SKM-1 treated with dmso at 0.1 percent for 144 hours (cell line): ENCODE measurements around the gene TCF15.
"Not testable (repeated sequence)": the region's sequence is repeated elsewhere in the genome, so short reads cannot be mapped to it uniquely, and the experiment has no call there.

ENCODE experiments used
- DNase-seq: peaks from one replicate; lab custom pipeline; 2025; ENCODE audit not compliant: unreplicated experiment; lab: John Stamatoyannopoulos, UW

TCF15 gene

GRCh38 chr20:584161-584970, 25.7 kb downstream of the TCF15 start:
- DNase-seq: no peak

GRCh38 chr20:582204-582603, 27.9 kb downstream of the TCF15 start:
- DNase-seq: no peak

DNA sequence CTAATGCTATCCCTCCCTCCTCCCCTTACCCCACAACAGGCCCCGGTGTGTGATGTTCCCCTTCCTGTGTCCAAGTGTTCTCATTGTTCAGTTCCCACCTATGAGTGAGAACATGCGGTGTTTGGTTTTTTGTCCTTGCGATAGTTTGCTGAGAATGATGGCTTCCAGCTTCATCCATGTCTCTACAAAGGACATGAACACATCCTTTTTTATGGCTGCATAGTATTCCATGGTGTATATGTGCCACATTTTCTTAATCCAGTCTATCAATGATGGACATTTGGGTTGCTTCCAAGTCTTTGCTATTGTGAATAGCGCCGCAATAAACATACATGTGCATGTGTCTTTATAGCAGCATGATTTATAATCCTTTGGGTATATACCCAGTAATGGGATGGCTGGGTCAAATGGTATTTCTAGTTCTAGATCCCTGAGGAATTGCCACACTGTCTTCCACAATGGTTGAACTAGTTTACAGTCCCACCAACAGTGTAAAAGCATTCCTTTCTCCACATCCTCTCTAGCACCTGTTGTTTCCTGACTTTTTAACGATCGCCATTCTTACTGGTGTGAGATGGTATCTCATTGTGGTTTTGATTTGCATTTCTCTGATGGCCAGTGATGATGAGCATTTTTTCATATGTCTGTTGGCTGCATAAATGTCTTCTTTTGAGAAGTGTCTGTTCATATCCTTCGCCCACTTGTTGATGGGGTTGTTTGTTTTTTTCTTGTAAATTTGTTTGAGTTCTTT, 31.0 kb downstream of the TCF15 start:
- not testable (repeated sequence) for DNase-seq

DNA sequence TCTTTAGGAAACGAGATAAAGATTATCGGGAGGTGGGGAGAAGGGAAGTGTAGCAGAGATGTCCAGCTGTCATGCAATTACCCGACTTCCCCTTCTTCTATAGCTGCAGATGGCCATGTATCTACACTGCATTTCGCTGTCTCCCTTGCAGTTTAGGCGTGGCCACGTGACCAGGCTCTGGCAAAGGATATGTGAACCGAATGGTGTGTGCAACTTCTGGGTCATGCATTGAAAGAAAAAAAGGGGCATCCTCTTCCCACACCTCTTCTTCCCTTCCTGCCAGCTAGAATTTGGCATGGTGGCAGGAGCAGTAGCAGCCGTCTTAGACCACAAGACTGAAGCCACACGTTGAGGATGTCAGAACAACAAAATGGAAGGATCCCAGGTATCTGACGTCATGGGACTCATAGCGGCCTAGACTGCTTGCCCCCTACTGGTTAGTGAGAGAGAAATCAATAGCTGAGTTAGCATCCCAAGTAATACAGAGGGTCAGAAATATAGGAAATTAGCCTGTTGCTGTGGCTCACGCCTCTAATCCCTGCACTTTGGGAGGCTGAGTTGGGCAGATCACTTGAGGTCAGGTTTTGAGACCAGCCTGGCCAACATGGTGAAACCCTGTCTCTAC, 32.8 kb downstream of the TCF15 start:
- DNase-seq: no peak

DNA sequence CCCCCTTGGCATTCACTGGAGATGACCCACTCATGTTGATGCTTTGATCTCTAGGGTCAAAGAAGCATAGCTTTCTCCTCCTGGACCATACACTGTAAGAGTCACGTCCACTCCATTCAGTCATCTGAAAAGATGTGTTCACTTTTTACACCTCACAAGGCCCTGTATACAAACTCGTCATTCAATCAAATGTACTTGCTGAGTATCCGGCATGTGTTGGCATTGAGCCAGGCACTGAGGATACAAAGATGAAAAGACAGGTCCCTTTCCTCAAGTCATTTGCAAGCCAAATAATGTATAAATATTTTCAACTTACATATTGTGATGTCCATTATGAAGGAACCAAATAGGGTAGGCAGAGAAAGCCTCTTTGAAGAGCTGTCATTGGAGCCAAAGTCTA, 34.0 kb downstream of the TCF15 start:
- DNase-seq: no peak

DNA sequence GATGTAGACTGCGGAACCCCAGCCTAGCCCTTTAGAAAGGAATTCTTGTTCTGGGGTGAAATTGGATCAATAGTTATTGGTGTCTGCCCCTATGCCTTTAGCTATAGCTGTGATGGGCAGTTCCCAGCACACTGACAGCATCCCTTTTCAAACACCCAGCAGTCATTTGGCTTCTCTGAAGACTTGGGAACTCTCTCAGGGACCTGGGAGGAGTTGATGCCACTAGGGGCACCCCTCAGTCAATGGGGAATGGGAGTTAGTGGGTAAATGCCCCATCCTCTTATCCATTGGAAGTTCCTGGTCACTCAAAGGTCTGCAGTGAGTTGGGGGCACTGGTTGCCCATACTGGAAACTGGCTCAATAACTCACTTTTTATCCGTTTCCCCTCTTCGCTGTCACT, 34.9 kb downstream of the TCF15 start:
- no peak for DNase-seq

GRCh38 chr20:574297-574942, 35.7 kb downstream of the TCF15 start:
- DNase-seq: no peak

- no peak for DNase-seq
These were observed 36.5 kb downstream of the TCF15 start for GRCh38 chr20:573414-574296.

GRCh38 chr20:572727-573126, 37.4 kb downstream of the TCF15 start:
- DNase-seq: no peak

DNA sequence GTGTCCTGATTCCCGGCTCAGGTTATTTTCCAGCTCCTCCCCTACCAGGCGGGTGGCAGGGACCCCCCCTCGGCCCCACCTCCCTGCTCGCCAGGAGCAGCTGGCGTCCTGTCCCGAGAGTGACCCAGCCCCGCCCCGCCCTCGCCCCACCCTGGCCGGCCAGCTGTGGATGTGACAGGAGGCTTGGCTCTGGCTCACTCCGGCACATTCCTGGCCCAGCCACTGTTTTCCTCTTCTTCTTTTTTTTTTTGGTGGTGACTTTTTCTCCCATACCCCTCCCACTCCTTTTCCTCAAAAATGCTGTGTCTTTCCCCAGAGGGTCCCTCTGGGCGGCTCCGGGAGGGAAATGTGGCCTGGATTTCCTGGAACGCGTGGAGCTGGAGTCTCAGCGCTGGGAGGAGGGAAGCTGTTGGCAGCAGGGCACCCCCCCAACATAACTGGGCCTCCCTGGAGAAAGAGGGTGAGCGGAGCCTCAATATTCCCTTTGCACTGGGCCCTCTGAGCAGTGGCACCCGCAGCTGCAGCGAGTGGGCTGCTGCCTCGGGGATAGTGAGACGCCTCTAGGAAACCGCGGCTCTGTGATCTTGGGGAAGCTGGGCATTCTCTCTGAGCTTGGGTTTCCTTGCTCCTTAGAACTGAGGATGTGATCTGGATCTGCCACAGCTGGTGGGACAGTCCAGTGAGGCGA, 38.2 kb downstream of the TCF15 start:
- DNase-seq: no peak

- DNase-seq: no peak
These were observed 41.3 kb downstream of the TCF15 start for GRCh38 chr20:568673-569415.

DNA sequence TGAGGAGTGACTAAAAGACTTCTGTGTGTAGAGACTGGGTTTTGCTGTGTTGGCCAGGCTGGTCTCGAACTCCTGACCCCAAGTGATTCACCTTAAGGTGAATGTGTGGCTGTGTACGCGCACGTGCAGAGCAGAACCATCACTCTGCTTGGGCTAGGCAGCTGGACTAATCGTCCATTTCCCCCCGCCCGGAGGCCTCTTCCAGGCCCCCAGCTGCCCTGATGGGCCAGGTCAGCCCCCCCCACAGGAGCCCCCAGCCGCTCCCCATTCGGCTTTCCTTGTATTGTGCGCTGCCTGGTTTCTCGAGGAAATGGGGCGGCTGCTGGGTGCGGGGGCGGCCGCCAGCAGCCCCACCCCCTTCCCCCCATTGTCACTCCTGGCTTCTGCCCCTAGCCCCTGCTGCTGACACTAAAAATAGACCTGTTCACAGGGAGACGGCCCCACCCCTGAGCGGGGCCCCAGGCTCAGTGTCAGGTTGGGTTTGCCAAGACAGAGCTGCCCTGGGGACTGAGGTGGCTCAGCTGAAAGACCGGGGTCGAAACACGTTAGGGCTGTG, 41.9 kb downstream of the TCF15 start:
- DNase-seq: no peak

DNA sequence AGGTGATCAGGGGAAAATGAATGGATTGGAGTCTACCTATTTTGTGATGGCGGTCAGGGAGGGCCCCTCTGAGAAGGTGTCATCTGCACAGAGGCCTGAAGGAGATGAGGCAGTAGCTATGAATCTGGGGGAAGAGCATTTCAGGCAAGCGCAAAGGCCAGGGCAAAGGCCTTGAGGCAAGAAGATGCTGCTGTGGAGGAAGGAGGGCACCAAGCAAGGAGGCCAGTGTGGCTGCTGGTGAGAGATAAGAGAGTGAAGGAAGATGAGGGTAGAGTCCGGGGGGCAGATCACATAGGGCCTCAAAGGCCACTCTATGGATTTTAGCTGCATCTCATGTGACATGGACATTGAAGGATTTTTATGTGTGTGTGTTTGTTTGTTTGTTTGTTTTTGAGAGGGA, 45.9 kb downstream of the TCF15 start:
- no peak for DNase-seq

DNA sequence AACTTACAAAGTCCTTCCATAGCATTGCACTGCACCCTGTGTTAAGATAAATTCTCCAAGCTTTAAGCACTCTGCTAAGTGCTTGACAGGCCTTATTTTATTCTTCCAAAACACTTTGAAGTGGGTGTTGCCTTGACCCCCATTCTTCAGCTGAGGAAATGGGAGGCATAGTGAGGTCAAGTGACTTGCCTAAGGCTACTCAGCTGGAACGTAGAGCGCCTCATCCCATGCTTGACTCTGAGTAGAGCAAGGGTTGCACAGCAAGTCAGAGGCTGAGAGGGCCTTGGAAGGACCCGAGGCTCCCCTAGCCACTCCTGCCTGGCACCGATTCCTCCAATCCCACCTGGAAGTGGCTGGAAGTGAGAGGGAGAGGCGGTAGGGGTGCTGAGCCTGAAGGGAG, 46.9 kb downstream of the TCF15 start:
- no peak for DNase-seq

GRCh38 chr20:562232-562897, 47.7 kb downstream of the TCF15 start:
- DNase-seq: no peak

DNA sequence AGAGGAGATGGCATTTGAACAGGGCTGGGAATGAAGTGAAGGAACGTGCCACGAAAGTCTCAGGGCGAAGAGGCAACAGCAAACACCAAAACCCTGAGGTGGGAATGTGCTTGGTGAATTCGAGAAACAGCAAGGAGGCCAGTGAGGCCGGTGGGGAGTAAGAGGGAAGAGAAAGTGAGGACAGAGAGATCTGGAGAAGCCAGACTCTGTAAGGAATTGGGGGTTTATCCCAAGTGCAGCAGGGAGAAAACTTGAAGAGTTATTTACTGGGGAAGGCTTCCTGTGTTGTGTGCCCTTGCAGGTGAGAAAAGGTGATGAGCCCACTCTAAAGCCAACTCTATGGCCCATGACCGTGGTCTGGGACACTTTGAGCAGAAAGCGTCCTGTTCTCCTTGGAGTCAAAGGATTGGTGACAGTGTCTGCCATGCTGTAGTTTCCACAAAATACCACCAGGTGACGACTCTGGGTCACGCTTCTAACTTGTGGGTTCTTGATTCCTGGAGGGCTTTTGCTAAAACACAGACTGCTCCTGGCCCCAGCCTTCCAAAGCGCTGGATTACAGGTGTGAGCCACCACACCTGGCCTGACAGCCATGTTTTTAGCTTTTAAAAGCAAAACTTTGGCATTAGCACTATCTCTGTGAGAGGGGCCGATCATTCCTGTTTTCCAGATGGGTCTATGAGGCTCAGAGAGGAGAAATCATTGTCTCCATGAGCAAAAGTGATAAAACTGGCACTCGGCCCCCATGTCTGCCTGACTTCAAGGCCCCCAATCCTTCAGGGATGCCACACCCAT, 48.5 kb downstream of the TCF15 start:
- peak; percentile 22 for DNase-seq

- no peak for DNase-seq
These were observed 49.4 kb downstream of the TCF15 start for GRCh38 chr20:560680-561079.

DNA sequence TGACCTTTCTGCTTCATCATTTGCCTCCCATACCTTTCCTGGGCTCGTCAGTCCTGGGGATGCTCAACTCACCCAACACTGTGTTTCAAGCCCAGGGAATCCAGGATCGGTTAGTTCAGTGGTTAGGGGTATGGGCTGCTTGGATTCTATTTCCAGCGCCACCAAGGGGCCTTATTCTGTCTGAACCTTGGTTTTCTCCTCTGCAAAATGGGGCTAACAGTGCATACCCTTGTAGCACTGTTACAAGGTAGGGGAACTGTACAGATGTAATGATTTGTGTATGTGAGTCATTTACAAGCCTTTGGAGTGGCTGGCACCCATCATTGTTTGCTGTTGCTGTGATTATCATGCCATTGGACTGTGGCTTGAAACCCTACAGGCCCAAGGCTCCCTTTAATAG, 52.0 kb downstream of the TCF15 start:
- DNase-seq: no peak
